ENCODE results near the gene PNKD. TPM values are rescaled to one million over a fixed set of nuclear protein-coding genes. Genes with fewer than 3 reads are reported as not detected.

PNKD gene
- total RNA-seq, 2 experiments from 2014 or later: 23.6 to 25.1 TPM

DNA sequence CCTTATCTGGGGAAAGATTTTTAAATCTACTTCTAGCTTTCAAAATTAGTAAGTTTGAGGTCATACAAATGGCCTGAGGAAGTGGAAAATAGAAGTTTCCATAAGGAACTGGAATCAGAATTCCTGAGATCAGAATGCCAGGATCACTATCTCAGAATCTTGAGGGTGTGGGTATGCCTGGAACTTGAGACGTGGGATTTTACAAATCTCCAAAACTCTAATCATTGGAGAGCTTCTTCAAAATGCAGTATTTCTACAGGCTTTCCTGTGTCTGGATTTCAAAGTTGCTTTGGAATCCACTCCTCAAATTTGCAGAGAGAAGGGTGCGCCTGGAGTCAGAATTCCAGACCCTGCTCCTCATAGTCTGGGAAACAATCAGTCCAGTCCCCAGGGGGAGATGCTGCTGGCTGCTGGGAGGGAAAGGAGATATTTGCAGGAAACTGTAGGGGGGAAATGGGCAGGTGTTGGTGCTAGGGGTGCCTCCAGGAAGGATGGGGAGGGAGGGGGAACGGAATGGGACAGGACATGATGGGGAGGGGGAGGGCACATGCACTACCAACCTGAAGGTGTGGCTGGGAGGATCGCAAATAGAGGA, 55.3 kb downstream of the PNKD start:
- H3K36me3 Mint-ChIP-seq: no peaks in the 10 kb centered on the region
- no peak overlapping the region for H3K27ac Mint-ChIP-seq
- DNase-seq: no peak

DNA sequence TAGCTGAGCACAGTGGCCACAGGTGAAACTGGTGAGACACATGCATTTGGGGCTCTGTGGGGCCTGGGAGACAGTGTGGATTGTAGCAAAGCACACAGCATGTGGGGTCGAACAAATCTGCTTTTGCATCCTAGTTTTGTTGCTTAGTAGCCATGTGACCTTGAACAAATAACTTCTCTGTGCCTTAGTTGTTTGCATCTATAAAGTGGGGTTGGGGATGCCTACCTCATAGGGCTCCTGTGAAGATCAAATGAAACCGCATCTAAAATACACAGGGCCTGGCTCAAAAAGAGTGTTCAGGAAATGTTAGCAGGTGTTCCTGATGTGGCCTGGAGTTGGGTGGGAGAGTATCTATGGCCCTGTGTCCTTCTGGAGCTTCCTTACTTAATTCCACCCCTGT, 56.0 kb downstream of the PNKD start:
- Mint-ChIP-seq H3K4me1 (peaks cover 23% of the 10 kb centered on the region), H3K27ac (no peak overlapping the region), H3K4me3 (no peak overlapping the region), H3K36me3 (no peaks in the 10 kb centered on the region), H3K27me3 (peaks cover 8% of the 10 kb centered on the region), H3K9me3 (no peaks in the 10 kb centered on the region)
- DNase-seq: no peak

More for the DNA sequence above, 55.3 kb downstream of the PNKD start:
- H3K27me3 Mint-ChIP-seq: peaks cover 8% of the 10 kb centered on the region
- H3K9me3 Mint-ChIP-seq: no peaks in the 10 kb centered on the region
- H3K4me3 Mint-ChIP-seq: no peak overlapping the region
- H3K4me1 Mint-ChIP-seq: peaks cover 27% of the 10 kb centered on the region

DNA sequence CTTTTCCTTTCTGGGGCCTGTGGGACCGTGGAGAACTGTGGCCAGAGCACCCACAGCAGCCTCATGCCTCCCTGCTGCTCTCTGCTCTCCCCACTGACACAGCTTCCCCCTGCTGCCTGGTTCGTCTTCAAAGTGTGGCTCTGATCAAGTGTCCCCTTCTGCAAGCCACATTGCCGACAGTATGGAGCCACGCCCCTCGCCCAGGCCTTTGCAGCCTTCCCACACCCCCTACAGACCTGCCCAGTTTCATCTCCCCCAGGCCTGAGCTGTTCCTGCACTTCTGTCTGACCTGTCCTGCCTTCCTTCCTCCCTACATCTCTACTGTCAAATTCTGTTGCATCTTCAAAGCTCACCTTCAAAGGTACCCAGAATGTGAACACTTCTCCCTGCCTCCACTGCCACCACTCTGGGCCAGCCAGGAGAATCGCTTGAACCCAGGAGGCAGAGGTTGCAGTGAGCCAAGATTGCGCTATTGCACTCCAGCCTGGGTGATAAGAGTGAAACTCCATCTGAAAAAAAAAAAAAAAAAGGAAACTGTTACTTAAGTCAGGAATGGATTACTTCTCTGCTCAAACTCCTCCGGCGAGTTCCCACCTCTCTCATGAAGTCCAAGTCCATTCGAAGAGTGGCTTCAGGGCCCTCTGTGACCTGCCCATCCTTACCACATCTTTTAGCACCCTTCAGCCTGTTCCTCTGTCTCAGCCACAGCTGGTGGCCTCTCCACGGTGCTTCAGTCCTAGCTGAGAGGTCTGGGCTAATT, 57.3 kb downstream of the PNKD start:
- H3K27me3 Mint-ChIP-seq: peaks cover 8% of the 10 kb centered on the region
- H3K27ac Mint-ChIP-seq: no peak overlapping the region

DNA sequence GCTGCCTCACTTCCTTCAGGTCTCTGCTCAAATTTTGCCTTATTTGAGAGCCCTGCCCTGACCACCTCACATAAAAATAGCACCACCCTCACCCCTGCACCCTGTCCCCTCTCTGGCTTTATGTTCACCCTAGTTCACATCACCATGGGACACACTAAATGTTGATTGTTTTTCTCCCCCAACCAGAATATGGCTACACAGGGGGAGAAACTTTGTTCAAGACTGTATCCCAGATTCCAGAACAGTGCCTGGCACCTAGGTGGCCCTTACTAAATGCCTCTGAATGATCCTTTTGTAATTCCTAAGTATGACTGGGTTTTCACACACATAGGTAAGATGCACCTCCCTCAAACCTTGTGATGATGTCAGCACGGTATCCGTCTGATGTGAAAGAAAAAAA, 58.0 kb downstream of the PNKD start:
- Mint-ChIP-seq H3K27ac (no peak overlapping the region), H3K36me3 (no peaks in the 10 kb centered on the region), H3K4me3 (no peak overlapping the region), H3K9me3 (no peaks in the 10 kb centered on the region), H3K4me1 (peaks cover 20% of the 10 kb centered on the region), H3K27me3 (peaks cover 8% of the 10 kb centered on the region)
- DNase-seq: no peak

More for the DNA sequence above, 57.3 kb downstream of the PNKD start:
- Mint-ChIP-seq H3K4me1 (peaks cover 19% of the 10 kb centered on the region), H3K4me3 (no peak overlapping the region), H3K9me3 (no peaks in the 10 kb centered on the region), H3K36me3 (no peaks in the 10 kb centered on the region)
- DNase-seq: no peak

DNA sequence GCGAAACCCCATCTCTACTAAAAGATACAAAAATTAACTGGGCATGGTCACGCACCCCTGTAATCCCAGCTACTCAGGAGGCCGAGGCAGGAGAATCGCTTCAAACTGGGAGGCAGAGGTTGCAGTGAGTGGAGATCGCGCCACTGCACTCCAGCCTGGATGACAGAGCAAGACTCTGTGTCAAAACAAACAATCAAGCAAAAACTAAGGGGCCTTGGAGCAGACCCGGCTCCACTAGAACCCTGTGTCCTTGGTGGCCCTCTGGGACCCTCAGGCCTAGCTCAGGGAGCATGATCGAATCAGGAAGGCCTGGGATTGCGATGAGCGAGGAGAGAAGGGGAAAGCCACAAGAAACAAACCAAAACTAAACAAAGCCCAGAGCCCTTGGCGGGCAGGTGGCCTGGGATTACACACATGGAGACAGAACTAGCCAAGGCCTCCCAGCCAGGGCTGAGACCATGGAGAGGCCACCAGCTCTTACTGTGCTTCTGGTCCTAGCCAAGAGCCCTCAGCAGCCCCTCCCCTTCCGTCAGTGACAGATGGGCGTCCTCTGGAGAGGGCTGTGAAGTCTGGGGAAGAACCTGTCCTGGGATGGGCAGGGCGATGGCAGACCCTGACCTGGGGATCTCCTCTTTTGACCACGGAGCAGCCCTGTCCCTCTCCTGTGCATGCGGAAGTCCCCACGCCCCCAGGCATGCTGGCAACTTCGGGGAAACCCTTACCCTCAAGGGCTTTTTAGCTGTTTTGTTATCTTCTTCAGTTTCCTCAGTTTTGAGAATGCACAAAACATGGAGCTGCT, 58.9 kb downstream of the PNKD start:
- Mint-ChIP-seq H3K9me3 (no peaks in the 10 kb centered on the region), H3K4me3 (no peak overlapping the region), H3K4me1 (peaks cover 12% of the 10 kb centered on the region), H3K36me3 (no peaks in the 10 kb centered on the region), H3K27ac (no peak overlapping the region), H3K27me3 (peaks cover under 1% of the 10 kb centered on the region)
- no peak for DNase-seq

DNA sequence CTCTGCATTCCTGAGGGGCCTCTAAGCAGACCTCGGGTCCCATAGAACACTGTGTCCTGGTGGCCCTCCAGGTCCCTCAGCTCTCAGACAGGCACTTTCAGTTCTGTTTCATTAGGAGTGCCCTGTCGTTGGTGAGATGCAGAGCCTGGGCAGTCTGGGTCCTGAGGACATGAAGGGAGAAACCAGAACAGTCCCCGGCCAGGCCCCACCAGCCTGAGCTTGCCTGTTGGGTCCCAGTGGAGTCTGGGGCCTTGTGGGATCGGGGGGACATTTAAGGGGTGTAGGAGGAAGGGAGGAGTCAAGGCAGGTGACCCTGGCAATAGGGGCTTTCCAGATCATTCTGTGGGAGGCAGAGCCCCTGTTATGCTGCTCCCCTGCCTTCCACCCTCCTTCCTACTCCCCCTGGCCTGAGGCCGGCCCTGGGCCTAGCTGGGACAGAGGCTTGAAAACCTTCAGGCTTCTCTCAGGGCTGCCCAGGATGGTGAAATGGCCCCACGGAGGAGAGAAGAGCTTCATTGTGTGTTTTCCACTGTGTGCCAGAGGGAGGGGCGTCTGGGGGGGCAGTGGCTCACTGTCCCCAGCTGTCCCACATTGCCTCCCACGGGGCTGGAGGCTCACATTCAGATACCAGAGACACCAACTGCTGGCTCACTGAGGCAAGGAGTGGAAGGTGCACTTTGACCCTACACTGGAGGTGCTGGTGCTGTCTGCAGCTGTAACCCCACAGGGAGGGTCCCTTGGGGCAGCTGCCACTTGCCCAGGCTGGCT, 59.7 kb downstream of the PNKD start:
- H3K4me3 Mint-ChIP-seq: no peak overlapping the region
- DNase-seq: no peak
- H3K36me3 Mint-ChIP-seq: no peaks in the 10 kb centered on the region
- H3K9me3 Mint-ChIP-seq: no peaks in the 10 kb centered on the region
- H3K27me3 Mint-ChIP-seq: no peaks in the 10 kb centered on the region
- peaks cover 12% of the 10 kb centered on the region for H3K4me1 Mint-ChIP-seq
- H3K27ac Mint-ChIP-seq: no peak overlapping the region

DNA sequence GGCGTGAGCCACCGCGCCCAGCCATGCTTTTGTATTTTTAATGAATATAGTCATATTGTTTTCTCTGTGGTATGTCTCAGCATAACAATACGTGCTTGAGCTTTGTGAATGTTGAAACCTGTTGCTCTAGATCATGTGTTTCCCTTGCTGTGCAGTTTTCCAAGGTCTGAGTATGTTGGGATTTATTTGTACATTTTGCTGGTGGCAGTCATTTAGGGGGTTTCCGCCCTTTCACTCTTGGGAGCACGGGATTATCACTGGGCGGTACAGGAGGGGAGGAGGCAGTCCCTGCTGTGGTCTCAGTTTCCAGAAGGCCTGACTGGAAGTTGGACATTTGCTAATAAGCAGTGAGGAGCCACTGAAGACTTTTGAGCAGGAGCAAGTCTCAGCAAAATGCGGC, 61.4 kb downstream of the PNKD start:
- Mint-ChIP-seq H3K27ac (no peak overlapping the region), H3K4me1 (peaks cover 2% of the 10 kb centered on the region), H3K9me3 (no peaks in the 10 kb centered on the region), H3K4me3 (no peak overlapping the region), H3K36me3 (no peaks in the 10 kb centered on the region), H3K27me3 (no peaks in the 10 kb centered on the region)
- DNase-seq: no peak

DNA sequence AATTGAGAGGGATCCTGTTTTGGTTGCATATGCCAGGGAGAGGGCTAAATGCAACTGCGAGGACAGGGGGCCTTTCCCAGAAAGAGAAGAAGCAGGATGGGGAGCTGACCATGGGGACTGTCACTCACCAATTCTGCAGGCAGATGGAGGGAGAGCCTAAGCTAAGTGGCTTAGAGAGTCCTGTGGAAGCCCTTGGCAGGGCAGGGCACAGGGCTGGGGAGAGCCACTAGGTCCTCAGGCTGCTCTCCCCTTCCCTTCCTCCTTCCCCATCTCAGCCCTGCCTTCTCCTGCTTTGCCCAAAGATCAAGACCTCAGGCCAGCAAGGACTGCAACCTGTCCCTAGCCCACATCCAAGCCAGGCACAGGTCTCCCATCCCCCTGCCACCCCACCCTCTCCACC, 62.0 kb downstream of the PNKD start:
- H3K27me3 Mint-ChIP-seq: no peaks in the 10 kb centered on the region
- DNase-seq: no peak
- H3K36me3 Mint-ChIP-seq: no peaks in the 10 kb centered on the region
- no peak overlapping the region for H3K4me3 Mint-ChIP-seq
- no peak overlapping the region for H3K27ac Mint-ChIP-seq
- H3K9me3 Mint-ChIP-seq: no peaks in the 10 kb centered on the region
- peaks cover 2% of the 10 kb centered on the region for H3K4me1 Mint-ChIP-seq

DNA sequence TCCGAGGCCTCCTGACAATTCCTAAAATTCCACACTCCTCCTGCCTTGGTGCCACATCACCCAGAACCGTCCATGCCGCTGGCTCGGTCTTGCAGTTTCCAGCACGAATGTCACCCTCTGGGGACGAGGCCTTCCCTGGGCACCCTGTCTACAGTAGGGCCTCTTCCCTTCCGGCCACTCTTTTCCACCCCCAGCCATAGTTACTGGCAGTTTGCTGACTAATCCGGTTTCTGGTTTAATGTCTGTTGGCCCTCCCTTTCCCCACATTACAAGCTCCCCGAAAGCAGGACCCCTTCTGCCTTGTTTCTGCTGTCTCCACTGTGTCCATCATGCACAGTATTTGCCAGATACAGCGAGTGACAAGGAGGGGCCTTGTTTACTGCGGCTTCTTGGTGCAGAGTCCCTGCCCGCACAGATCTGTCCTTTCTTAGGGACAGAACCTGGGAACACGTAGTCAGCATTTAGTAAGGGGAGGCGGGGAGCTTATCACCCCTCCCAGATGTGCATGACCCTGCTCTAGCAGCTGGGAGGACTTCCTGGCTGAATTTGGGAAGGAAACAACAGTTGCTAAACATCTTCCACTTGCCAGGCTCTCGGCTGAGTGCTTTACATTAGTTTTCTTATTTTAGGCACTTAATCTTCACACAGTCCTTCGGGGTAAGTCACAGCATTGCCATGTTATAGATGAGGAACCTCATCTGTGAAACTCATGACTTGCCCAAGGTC, 62.8 kb downstream of the PNKD start:
- H3K36me3 Mint-ChIP-seq: no peaks in the 10 kb centered on the region
- no peak overlapping the region for H3K4me3 Mint-ChIP-seq
- H3K27ac Mint-ChIP-seq: no peak overlapping the region
- H3K9me3 Mint-ChIP-seq: no peaks in the 10 kb centered on the region
- no peaks in the 10 kb centered on the region for H3K27me3 Mint-ChIP-seq
- H3K4me1 Mint-ChIP-seq: peaks cover 2% of the 10 kb centered on the region
- no peak for DNase-seq

DNA sequence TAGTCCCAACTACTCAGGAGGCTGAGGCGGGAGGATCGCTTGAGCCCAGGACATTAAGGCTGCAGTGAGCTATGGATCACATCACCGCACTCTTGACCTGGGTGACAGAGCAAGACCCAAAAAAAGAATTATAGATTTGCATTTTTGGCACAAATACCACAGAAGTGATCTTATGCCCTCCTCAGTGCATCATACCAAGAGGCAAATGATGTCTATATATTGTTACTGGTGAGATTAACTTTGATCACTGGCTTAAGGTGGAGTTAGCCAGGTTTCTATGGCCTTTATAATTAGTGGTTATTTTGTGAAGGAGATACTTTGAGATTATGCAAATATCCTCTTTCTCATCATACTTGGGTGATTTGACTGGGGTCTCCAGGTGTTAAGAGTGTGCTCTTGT, 64.2 kb downstream of the PNKD start:
- no peak for DNase-seq
- Mint-ChIP-seq H3K27me3 (no peaks in the 10 kb centered on the region), H3K36me3 (no peaks in the 10 kb centered on the region), H3K4me1 (peaks cover 2% of the 10 kb centered on the region), H3K9me3 (no peaks in the 10 kb centered on the region), H3K27ac (no peak overlapping the region), H3K4me3 (no peak overlapping the region)

DNA sequence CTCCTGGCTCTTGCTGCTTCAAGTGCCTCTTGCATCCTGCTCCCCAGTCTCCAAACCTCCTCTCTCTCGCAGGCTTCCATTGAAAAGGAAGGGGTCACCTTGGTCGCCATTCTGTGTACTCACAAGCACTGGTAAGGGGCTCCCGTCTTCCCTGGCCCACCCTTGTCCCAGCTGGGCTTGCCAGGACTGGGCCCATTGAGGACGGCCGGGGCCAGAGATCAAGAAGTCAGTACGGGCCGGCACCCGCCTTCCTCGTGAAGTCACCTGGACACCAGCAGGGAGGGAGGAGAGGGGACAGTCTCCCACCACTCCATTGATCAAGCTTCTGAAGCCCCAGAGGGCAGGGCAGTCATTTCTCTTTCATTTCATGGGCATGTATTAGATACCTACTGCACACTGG, 70.3 kb downstream of the PNKD start:
- Mint-ChIP-seq H3K4me3 (no peak overlapping the region), H3K36me3 (no peaks in the 10 kb centered on the region), H3K9me3 (no peaks in the 10 kb centered on the region), H3K4me1 (peaks cover 2% of the 10 kb centered on the region), H3K27ac (no peak overlapping the region), H3K27me3 (no peaks in the 10 kb centered on the region)
- no peak for DNase-seq

DNA sequence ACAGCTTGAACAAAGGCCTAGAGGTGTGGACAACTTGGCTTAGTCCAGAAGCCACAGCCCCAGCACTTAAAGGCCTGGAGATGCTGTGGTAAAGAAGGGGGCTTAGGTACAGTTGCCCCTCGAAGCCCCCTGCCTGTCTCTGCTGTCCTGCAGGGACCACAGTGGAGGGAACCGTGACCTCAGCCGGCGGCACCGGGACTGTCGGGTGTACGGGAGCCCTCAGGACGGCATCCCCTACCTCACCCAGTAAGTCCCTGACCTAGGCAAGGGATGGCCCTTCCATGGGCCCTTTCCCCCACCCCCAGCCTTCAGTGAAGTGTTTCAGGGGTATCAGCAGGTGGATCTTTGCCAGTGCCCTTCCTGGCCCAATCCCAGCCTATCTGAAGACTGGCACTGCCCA, 71.1 kb downstream of the PNKD start:
- no peak overlapping the region for H3K27ac Mint-ChIP-seq
- DNase-seq: no peak
- H3K36me3 Mint-ChIP-seq: no peaks in the 10 kb centered on the region
- H3K4me1 Mint-ChIP-seq: peaks cover 2% of the 10 kb centered on the region
- H3K27me3 Mint-ChIP-seq: no peaks in the 10 kb centered on the region
- no peak overlapping the region for H3K4me3 Mint-ChIP-seq
- no peaks in the 10 kb centered on the region for H3K9me3 Mint-ChIP-seq

DNA sequence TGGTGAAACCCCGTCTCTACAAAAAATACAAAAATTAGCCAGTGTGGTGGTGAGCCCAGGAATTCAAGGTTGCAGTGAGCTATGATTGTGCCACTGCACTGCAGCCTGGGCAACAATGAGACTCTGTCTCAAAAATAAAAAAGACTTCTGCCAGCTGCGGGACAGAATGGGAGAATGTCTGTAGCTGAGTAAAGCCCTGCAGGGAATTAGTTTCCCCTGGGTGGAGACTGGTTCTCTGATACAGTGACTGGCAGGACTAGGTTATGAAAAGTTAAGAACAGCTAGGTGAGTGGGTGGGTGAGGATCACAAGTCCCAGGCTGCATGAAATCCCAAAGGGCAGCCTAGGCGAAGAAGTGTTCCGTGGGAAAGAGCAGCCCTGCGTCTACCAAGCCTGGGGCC, 72.5 kb downstream of the PNKD start:
- peaks cover 2% of the 10 kb centered on the region for H3K4me1 Mint-ChIP-seq
- no peaks in the 10 kb centered on the region for H3K36me3 Mint-ChIP-seq
- DNase-seq: no peak
- H3K9me3 Mint-ChIP-seq: no peaks in the 10 kb centered on the region
- no peaks in the 10 kb centered on the region for H3K27me3 Mint-ChIP-seq
- H3K27ac Mint-ChIP-seq: no peak overlapping the region
- H3K4me3 Mint-ChIP-seq: no peak overlapping the region

DNA sequence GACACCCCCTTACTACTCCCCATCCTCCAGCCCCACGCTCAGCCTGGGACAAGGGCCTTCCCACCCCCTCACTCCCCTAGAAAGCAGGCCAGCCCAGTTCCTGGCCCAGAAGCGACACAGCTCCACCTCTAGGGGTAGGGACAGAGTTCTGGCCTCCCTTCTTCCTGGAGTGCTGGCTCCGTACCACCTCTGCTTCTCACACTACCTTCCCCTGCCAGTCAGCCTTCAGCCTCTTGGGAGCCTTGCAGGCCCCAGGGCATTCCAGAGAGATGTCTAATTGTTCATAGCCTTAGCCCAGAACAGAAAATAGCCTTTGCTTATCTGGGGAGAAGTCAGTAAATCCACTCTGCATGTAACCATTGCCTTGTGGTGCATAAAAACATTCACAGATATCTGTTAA, 73.3 kb downstream of the PNKD start:
- no peak for DNase-seq
- H3K4me1 Mint-ChIP-seq: peaks cover 2% of the 10 kb centered on the region
- no peak overlapping the region for H3K27ac Mint-ChIP-seq
- H3K36me3 Mint-ChIP-seq: no peaks in the 10 kb centered on the region
- no peak overlapping the region for H3K4me3 Mint-ChIP-seq
- no peaks in the 10 kb centered on the region for H3K27me3 Mint-ChIP-seq
- no peaks in the 10 kb centered on the region for H3K9me3 Mint-ChIP-seq
